Ramos (cell line): ENCODE results near the gene SEBOX.

ENCODE experiments used
- in situ Hi-C: fragments of 300-500 bp; cut with MboI; formaldehyde crosslinking; loops from one replicate; pipeline ENCODE4 v1.14.3; 2022; ENCODE audit warnings: low sequenced_read_pairs; ENCODE audit not compliant: unreplicated experiment

The SEBOX gene

GRCh38 chr17:28330671-28331070 lies 34.3 kb downstream of the SEBOX start:
- in situ Hi-C loops = no loop called here

DNA sequence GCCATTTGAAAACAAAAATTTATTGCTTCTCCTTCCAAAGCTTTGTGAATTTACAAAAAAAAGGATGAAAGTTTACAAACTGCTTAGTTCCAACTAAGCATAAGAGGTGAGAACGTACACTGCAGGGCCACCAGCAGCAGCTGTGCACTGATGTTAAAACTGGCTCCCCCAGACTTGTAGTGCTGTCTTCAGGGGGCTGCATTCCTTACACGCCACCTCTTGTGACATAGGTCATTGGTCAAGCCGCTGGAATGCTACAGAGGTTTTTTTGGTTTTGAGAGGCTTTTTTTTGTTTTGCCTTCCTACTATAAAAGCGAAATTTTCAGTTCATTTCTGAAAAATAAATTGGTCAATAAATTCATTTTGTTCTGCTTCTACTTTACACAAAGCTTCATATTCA lies 36.7 kb downstream of the SEBOX start:
- in situ Hi-C loops = no loop called here

DNA sequence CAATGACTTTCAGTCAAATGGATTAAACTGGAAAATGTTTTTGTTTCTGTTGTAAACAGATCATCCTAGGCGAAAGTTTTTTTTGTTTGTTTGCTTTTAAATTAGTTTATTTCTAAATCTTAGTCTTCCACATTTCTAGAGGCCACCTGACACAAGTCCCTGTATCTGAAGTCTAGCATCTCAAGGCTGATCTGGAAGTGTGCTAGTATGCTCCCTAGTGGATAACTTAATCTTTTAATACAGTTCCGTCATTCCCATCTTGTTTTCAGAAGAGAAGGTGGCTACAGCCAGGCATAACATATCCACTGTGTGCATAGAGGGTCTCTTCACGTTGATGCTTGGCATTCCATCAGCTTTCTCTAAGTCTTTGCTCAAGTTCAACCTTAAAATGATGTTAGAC lies 37.3 kb downstream of the SEBOX start:
- in situ Hi-C loops = no loop called here

DNA sequence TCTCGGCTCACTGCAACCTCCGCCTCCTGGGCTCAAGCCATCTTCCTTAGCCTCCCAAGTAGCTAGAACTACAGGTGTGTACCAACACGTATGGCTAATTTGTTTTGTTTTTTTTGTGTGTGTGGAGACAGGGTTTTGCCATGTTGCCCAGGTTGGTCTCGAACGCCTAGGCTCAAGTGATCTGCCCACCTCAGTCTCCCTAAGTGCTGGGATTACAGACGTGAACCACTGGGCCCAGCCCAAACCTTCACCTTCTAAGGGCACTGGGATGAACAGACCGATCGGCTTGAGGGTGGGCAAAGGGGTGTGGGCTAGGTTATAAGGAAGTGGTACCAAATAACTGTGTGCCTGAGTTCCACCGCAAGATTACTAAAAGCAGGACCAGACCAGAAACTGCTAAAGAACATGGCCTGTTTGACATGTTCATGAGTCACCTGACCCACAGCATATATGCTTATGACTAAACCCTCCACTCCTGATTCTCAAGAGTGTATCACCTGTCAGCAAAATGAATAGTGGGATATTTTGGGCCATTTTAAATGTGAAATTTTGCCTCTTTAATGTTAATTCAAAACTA lies 37.9 kb downstream of the SEBOX start:
- in situ Hi-C loops = no loop called here

GRCh38 chr17:28326114-28326513 lies 38.9 kb downstream of the SEBOX start:
- in situ Hi-C loops = no loop called here

DNA sequence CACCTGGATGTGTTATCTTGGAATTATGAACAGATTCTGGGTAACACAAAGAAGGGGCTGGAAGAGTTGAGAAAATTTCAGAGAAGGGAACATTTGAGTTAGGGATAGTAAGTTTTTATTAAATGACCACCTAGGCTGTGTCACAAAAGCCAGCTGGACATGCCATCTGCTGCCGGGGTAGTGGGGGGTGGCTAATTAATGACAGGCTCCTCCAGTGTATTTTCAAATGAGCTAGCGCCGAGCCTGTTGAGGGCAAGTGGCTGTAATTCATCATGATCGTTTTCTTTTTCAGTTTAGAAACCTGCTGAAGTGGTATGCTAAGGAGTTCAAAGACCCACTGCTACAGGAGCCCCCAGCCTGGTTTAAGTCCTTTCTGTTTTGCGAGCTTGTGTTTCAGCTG lies 39.8 kb downstream of the SEBOX start:
- in situ Hi-C loops = no loop called here

GRCh38 chr17:28324781-28325180 lies 40.2 kb downstream of the SEBOX start:
- in situ Hi-C loops = no loop called here

GRCh38 chr17:28324267-28324745 lies 40.7 kb downstream of the SEBOX start:
- in situ Hi-C loops = no loop called here

GRCh38 chr17:28320215-28321061 lies 44.6 kb downstream of the SEBOX start:
- in situ Hi-C loops = no loop called here

DNA sequence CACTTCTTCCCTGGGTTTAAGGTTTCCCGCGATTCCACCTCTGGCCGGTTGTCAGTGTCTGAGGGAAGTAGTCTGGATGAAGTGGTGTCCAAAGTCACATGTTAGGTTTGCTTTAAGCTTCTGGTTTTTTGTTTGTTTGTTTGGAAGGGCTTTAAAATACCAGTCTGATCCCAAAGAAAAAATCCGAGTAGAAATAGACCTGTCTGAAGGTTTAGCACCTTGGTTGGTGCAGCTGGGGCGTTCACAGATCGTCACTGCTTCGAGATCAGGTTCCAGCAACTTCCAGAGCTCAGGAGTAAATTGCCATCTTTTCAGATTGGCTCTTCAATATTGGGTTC lies 45.4 kb downstream of the SEBOX start:
- in situ Hi-C loops = no loop called here

- in situ Hi-C loops = no loop called here
Observed at GRCh38 chr17:28318759-28319597, 46.0 kb downstream of the SEBOX start, which contains the start of gene TMEM97. TMEM97 (plus strand) TSS chr17:28319200; CDS start chr17:28319240, 40 bp downstream.

DNA sequence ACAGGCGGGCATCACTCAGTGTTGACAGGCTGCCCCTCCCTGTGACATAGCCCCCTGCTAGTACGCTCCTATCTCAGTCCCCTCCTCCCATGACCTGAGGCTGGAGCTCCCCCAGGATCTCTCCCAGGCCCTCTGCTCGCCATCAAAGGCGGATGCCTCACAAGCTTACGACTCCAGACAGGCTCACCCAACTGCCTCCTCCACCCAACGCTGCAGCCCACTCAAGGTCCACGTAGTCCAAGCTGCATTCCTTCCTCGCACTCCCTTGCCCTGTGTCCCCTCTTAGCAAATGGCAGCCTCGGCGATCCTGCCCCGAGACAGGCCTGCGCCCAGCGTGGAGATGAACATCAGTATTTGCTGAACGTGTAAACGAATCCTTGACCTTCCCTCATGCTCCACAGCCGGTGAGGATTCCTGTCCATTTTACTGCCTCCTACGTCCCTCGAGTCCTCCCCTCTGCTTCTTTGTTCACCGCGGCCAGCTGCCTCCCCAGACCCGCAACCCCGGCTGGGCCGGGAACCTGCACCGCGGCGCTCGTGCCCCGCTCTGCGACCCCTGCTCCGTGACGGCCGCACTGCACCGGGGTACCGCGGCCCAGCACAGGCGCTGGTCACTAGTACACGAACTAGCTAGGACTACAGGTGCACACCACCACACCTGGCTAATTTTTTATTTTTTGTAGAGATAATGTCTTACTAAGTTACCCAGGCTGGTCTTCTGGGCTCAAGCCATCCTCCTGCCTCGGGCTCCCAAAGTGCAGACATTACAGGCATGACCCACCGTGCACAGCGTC lies 46.8 kb downstream of the SEBOX start:
- in situ Hi-C loops = no loop called here

- in situ Hi-C loops = no loop called here
Observed at GRCh38 chr17:28317099-28317965, 47.7 kb downstream of the SEBOX start.

DNA sequence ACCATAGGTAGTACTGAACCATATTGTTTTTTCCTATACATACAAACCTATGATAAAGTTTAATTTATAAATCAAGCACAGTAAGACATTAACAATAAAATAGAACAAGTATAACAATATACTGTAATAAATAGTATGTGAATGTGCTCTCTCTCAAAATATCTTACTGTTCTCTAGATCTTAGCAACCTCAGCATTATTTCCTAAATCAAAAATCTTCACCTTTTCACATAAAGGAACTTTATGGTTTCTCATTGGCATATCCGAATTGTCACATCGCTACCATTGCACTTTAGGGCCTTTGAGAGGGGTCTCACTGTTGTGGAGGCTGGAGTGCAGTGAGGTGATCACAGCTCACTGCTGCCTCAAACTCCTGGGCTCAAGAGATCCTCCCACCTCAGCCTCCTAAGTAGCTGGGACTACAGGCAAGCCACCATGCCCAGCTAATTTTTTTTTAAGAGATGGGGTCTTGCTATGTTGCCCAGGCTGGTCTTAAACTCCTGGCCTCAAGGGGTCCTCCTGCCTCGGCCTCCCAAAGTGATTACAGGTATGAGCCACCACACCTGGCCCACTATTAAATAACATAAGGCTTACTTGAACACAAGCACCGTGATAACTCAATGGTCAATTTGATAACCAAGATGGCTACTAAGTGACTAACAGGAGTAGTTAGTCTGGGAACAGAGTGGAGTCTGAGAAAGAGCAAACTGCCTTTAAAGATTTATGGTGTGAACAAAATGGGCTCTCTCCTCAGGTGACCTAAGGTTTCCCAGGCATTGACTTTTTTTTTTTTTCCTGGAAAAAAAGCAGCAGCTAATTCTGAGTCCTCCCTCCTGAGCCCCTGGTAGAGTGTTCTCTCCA lies 48.9 kb downstream of the SEBOX start:
- in situ Hi-C loops = no loop called here

DNA sequence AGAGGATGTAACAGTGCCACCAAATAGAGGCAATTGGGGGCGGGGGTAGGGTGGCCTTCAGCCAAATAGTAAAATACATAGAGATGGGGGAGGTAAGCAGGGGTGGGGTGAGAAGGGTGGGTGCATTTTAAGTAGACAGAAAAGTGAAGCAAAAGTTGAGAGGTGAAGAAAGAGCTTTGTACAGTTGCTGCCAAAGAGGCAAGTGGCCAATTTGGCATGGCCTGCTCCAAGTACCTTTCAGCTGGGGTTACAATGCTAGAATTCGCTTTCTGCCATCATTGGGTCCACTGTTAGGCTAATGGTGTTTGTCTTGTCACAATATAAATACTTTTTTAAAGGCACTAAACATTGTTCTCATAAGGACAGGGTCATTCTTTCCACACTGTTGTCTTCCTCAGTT lies 51.2 kb downstream of the SEBOX start:
- in situ Hi-C loops = no loop called here
